Pancreas (tissue), 10 donors: ENCODE results near the gene CELF5. TPM values are rescaled to one million over a fixed set of nuclear protein-coding genes. Genes with fewer than 3 reads are reported as not detected.

Experiments
- ATAC-seq, 4 donors: fragments of 200-7000 bp; cut with Tn5 transposase; one replicate each; pipeline versions ENCODE4 v1.8.0 to v1.9.1; 2020; ENCODE audit warnings: mild to moderate bottlenecking in 4 of 4, moderate library complexity in 4 of 4
- DNase-seq, 6 donors: peaks; one replicate each; pipeline ENCODE4 v3.0.0-alpha.2; 2020
- FAIRE-seq: peaks from 2 replicates; lab custom pipeline; 2012; peaks lifted over from hg19 to GRCh38; lab: Jason Lieb, UNC
- H3K27ac ChIP-seq, 4 donors: fragments of 200-600 bp; sonication (generic); 1 replicate in 3 of 4; 2 replicates in 1 of 4; pipeline versions ENCODE4 v1.5.0 to v1.8.0; 2020
- H3K27me3 ChIP-seq, 4 donors: fragments of 200-600 bp; one replicate each; pipeline ENCODE4 v1.8.0; 2021
- H3K36me3 ChIP-seq, 3 donors: fragments of 200-600 bp; sonication (generic) in 1 of 3; one replicate each; pipeline versions ENCODE4 v1.5.0 to v1.8.0; 2020 to 2021
- H3K4me1 ChIP-seq, 3 donors: fragments of 200-600 bp; one replicate each; pipeline ENCODE4 v1.8.0; 2021
- H3K4me3 ChIP-seq, 4 donors: fragments of 200-600 bp; sonication (generic) in 2 of 4; one replicate each; pipeline versions ENCODE4 v1.5.0 to v1.8.0; 2020 to 2021
- H3K9me3 ChIP-seq, 4 donors: fragments of 200-600 bp; one replicate each; pipeline ENCODE4 v1.8.0; 2021
- WGBS, 2 donors: extraction: QIAGEN DNeasy Blood & Tissue Kit; methylation state at CpG; one replicate each; pipeline ENCODE4 v1.1.7; 2013; 5-methylcytosine and 5-hydroxymethylcytosine counted together
- intact Hi-C, 3 donors: fragments of 100-400 bp; cut with DNase I; formaldehyde crosslinking; loops; one replicate each; pipeline versions ENCODE4 v1.11.1 to v1.14.2; 2022
- polyA plus RNA-seq, 2 donors: library from polyadenylated mRNA; stranded (reverse); fragments of 200-250 nt; gene quantifications; one replicate each; pipeline ENCODE4 v1.2.3, GENCODE V29; 2013
- total RNA-seq, 6 donors: library from RNA; stranded (reverse); fragmentation: NEBNext Ultra II Directional in 4 of 6; extraction: Animal tissue kit (Norgen Biotek cat#: 25700) in 4 of 6; gene quantifications; one replicate each; pipeline versions ENCODE4 v1.2.1 to v1.2.4, GENCODE V29; 2021 to 2023
- TF ChIP-seq, protein P1 (sequence below), 4 donors: fragments of 200-600 bp; sonication (generic) in 3 of 4; IDR thresholded peaks; one replicate each; pipeline versions ENCODE4 v1.5.0 to v1.8.0; 2021; ENCODE audit warnings: antibody characterized with exemption in 4 of 4
- donor health status: healthy with polysubstance abuse.
- donor health status: DM: no; HTN: no; CAD: no; lungs with moderate emphysema.
- donor health status: DM: no; HTN: no; CAD: no.
- donor health status: control.
- donor health status: control.
- donor health status: Bipolar disorder and iron deficiency.
- donor health status: DM: yes; HTN: yes; CAD: no.
- donor health status: DM: no; HTN: no; CAD: no.
- donor health status: DM: no; HTN: no; CAD: no.
- donor health status: DM: yes; HTN: yes; CAD: no.

The CELF5 gene
- total RNA-seq, result 1 to 10 TPM in 2 of 6 donors, under 1 TPM in 4; 0.47 to 1.6 (median 0.65) TPM
- 1 to 10 TPM in 1 of 2 donors, under 1 TPM in 1; 0.30 to 1.2 TPM for polyA plus RNA-seq

- ATAC-seq, result peak; percentile 67 to 96 (median 76)
- intact Hi-C loops, result no loop called here
- peak in 4 of 6 donors; percentile 34 to 86 (median 50) for DNase-seq
- Histone ChIP-seq H3K36me3 (no peaks in the 10 kb centered on the region), H3K4me1 (no peaks in the 10 kb centered on the region), H3K4me3 (peak within 1 kb of the TSS in 1 of 4 donors; percentile 11), H3K9me3 (no peaks in the 10 kb centered on the region), H3K27ac (no peak within 1 kb of the TSS), H3K27me3 (no peaks in the 10 kb centered on the region)
- TF ChIP-seq, protein P1, sequence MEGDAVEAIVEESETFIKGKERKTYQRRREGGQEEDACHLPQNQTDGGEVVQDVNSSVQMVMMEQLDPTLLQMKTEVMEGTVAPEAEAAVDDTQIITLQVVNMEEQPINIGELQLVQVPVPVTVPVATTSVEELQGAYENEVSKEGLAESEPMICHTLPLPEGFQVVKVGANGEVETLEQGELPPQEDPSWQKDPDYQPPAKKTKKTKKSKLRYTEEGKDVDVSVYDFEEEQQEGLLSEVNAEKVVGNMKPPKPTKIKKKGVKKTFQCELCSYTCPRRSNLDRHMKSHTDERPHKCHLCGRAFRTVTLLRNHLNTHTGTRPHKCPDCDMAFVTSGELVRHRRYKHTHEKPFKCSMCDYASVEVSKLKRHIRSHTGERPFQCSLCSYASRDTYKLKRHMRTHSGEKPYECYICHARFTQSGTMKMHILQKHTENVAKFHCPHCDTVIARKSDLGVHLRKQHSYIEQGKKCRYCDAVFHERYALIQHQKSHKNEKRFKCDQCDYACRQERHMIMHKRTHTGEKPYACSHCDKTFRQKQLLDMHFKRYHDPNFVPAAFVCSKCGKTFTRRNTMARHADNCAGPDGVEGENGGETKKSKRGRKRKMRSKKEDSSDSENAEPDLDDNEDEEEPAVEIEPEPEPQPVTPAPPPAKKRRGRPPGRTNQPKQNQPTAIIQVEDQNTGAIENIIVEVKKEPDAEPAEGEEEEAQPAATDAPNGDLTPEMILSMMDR (IDR thresholded peaks at IDR 0.05), result peak in 3 of 4 donors; percentile 21 to 40 (median 32)
- WGBS, 2 donors, result 2% methylated on average over 38 to 93 of the region's 94 CpGs
- FAIRE-seq, result no peak
Observed at GRCh38 chr19:3224346-3225168, at the start of gene CELF5. Gene CELF5 (plus strand): TSS chr19:3224661. CDS start chr19:3224740, 79 bp downstream.

GRCh38 chr19:3175781-3176714 is 48.4 kb upstream of the CELF5 start:
- Histone ChIP-seq H3K9me3 (no peaks in the 10 kb centered on the region), H3K4me1 (no peaks in the 10 kb centered on the region), H3K36me3 (no peaks in the 10 kb centered on the region), H3K27me3 (no peaks in the 10 kb centered on the region), H3K27ac (no peak overlapping the region), H3K4me3 (no peak overlapping the region)
- ATAC-seq, result peak in 2 of 4 donors; percentile 25
- FAIRE-seq, result no peak
- intact Hi-C loops, result no loop called here
- peak in 1 of 6 donors; percentile 57 for DNase-seq
- 37 to 39% methylated on average over 17 of the region's 17 CpGs for WGBS, 2 donors
- TF ChIP-seq, protein P1 (IDR thresholded peaks at IDR 0.05), result no peak

- Histone ChIP-seq H3K4me3 (no peak overlapping the region), H3K36me3 (no peaks in the 10 kb centered on the region), H3K9me3 (no peaks in the 10 kb centered on the region), H3K4me1 (no peaks in the 10 kb centered on the region), H3K27me3 (no peaks in the 10 kb centered on the region), H3K27ac (no peak overlapping the region)
- peak in 2 of 4 donors; percentile 57 to 63 for ATAC-seq
- TF ChIP-seq, protein P1 (IDR thresholded peaks at IDR 0.05), result no peak
- 71 to 77% methylated on average over 11 of the region's 11 CpGs for WGBS, 2 donors
- DNase-seq, result peak in 1 of 6 donors; percentile 74
- FAIRE-seq, result no peak
- intact Hi-C loops, result no loop called here
Observed at GRCh38 chr19:3176715-3177501, 47.6 kb upstream of the CELF5 start.

GRCh38 chr19:3178377-3178972 is 46.0 kb upstream of the CELF5 start, which contains the start of gene S1PR4:
Gene S1PR4 (plus strand): TSS chr19:3178769. CDS start chr19:3178793, 24 bp downstream.
- TF ChIP-seq, protein P1 (IDR thresholded peaks at IDR 0.05), result no peak
- peak in 1 of 6 donors; percentile 73 for DNase-seq
- Histone ChIP-seq H3K36me3 (no peaks in the 10 kb centered on the region), H3K27ac (peak within 1 kb of the TSS in 2 of 4 donors; percentile 41 to 48), H3K27me3 (no peaks in the 10 kb centered on the region), H3K4me3 (peak within 1 kb of the TSS in 1 of 4 donors; percentile 27), H3K4me1 (no peaks in the 10 kb centered on the region), H3K9me3 (no peaks in the 10 kb centered on the region)
- WGBS, 2 donors, result 72 to 86% methylated on average over 42 of the region's 42 CpGs
- intact Hi-C loops, result no loop called here
- peak in 2 of 4 donors; percentile 6 to 11 for ATAC-seq
- FAIRE-seq, result no peak
